DOHH2 (cell line): Measurements from ENCODE around the gene ABHD16B.

Experiments used
- H3F3A ChIP-seq: fragments of 200-600 bp; sonication (generic), shearing (Covaris generic); 2 replicates; pipeline ENCODE4 v1.6.0; 2016; ENCODE audit warnings: antibody characterized with exemption, mild to moderate bottlenecking; ENCODE audit not compliant: control insufficient read depth, insufficient read depth
- H3K27ac ChIP-seq: fragments of 200-600 bp; sonication (generic); 2 replicates; pipeline ENCODE4 v1.5.1; 2014; ENCODE audit warnings: low read depth, mild to moderate bottlenecking, low read length, moderate library complexity
- H3K27me3 ChIP-seq: fragments of 200-600 bp; sonication (generic); 2 replicates; pipeline ENCODE4 v1.6.1; 2014; ENCODE audit warnings: mild to moderate bottlenecking, low read length, mixed read lengths; ENCODE audit not compliant: control insufficient read depth
- H3K36me3 ChIP-seq: fragments of 200-600 bp; sonication (generic); 2 replicates; pipeline ENCODE4 v1.6.1; 2014; ENCODE audit warnings: mild to moderate bottlenecking, low read length, moderate library complexity, mixed read lengths; ENCODE audit not compliant: control insufficient read depth
- H3K4me1 ChIP-seq: fragments of 200-600 bp; sonication (generic); 2 replicates; pipeline ENCODE4 v1.6.1; 2014; ENCODE audit warnings: mild to moderate bottlenecking, low read length, mixed read lengths; ENCODE audit not compliant: control insufficient read depth
- H3K4me2 ChIP-seq: fragments of 200-600 bp; sonication (generic); 2 replicates; pipeline ENCODE4 v1.6.0; 2014; ENCODE audit warnings: mild to moderate bottlenecking, low read length, moderate library complexity
- H3K4me3 ChIP-seq: fragments of 200-600 bp; sonication (generic); 2 replicates; pipeline ENCODE4 v1.5.1; 2014; ENCODE audit warnings: mild to moderate bottlenecking, low read length, mixed read lengths
- H3K79me2 ChIP-seq: fragments of 200-600 bp; sonication (generic); 2 replicates; pipeline ENCODE4 v1.6.1; 2014; ENCODE audit warnings: mild to moderate bottlenecking, low read length, mixed read lengths; ENCODE audit not compliant: control insufficient read depth
- H3K9me2 ChIP-seq: fragments of 200-600 bp; sonication (generic); replicated peaks from 2 replicates; pipeline ENCODE4 v1.6.1; 2014; ENCODE audit warnings: mild to moderate bottlenecking, low read length, mixed read lengths; ENCODE audit not compliant: control insufficient read depth
- H3K9me3 ChIP-seq: fragments of 200-600 bp; sonication (generic); 2 replicates; pipeline ENCODE4 v1.6.1; 2014; ENCODE audit warnings: antibody characterized with exemption, low read length, mixed read lengths; ENCODE audit not compliant: control insufficient read depth, insufficient read depth
- H4K20me1 ChIP-seq: fragments of 200-600 bp; sonication (generic); 2 replicates; pipeline ENCODE4 v1.6.0; 2014; ENCODE audit warnings: low read depth, mild to moderate bottlenecking, antibody characterized with exemption, low read length, moderate library complexity; ENCODE audit not compliant: control insufficient read depth, insufficient read depth
- CTCF ChIP-seq: fragments of 200-600 bp; sonication (generic); IDR thresholded peaks from one replicate; pipeline ENCODE4 v1.5.1; 2014; ENCODE audit warnings: antibody characterized with exemption, mild to moderate bottlenecking, low read depth, low read length; ENCODE audit not compliant: poor library complexity, severe bottlenecking
- EZH2phosphoT487 ChIP-seq: fragments of 200-600 bp; sonication (generic); IDR thresholded peaks from 2 replicates; pipeline ENCODE4 v1.6.1; 2017; ENCODE audit warnings: borderline replicate concordance, mild to moderate bottlenecking, antibody characterized with exemption, low read length, moderate library complexity, mixed read lengths

ABHD16B gene

GRCh38 chr20:63894358-63895201 lies 33.3 kb downstream of the ABHD16B start, which contains the start of gene DNAJC5:
Gene DNAJC5 (plus strand): TSS chr20:63895126. CDS start chr20:63928346, 33,220 bp downstream.
- Histone ChIP-seq H3K27ac (peak within 1 kb of the TSS; percentile 56), H4K20me1 (peaks cover 24% of the 10 kb centered on the region), H3K36me3 (peaks cover 35% of the 10 kb centered on the region), H3K4me3 (peak within 1 kb of the TSS; percentile 79), H3K79me2 (peaks cover 42% of the 10 kb centered on the region), H3K4me1 (peaks cover 28% of the 10 kb centered on the region), H3K9me2 (no peaks in the 10 kb centered on the region), H3K27me3 (no peaks in the 10 kb centered on the region), H3F3A (peaks cover 14% of the 10 kb centered on the region), H3K4me2 (peak within 1 kb of the TSS; percentile 96), H3K9me3 (no peaks in the 10 kb centered on the region)
- no peak for TF ChIP-seq CTCF
- TF ChIP-seq EZH2phosphoT487: no peak

GRCh38 chr20:63895202-63895951 lies 34.1 kb downstream of the ABHD16B start:
- Histone ChIP-seq H3K4me3 (peak overlapping the region; percentile 79), H3K79me2 (peaks cover 50% of the 10 kb centered on the region), H3K9me2 (no peaks in the 10 kb centered on the region), H3F3A (peaks cover 14% of the 10 kb centered on the region), H4K20me1 (peaks cover 25% of the 10 kb centered on the region), H3K36me3 (peaks cover 27% of the 10 kb centered on the region), H3K27ac (peak overlapping the region; percentile 56), H3K4me2 (peak overlapping the region; percentile 96), H3K27me3 (no peaks in the 10 kb centered on the region), H3K4me1 (peaks cover 28% of the 10 kb centered on the region), H3K9me3 (no peaks in the 10 kb centered on the region)
- TF ChIP-seq CTCF (no peak), EZH2phosphoT487 (no peak)

- Histone ChIP-seq H4K20me1 (peaks cover 30% of the 10 kb centered on the region), H3F3A (peaks cover 14% of the 10 kb centered on the region), H3K36me3 (peaks cover 24% of the 10 kb centered on the region), H3K4me3 (peak overlapping the region; percentile 79), H3K9me3 (no peaks in the 10 kb centered on the region), H3K27me3 (no peaks in the 10 kb centered on the region), H3K79me2 (peaks cover 55% of the 10 kb centered on the region), H3K4me1 (peaks cover 28% of the 10 kb centered on the region), H3K27ac (peak overlapping the region; percentile 56), H3K4me2 (peak overlapping the region; percentile 96), H3K9me2 (no peaks in the 10 kb centered on the region)
- TF ChIP-seq CTCF (no peak), EZH2phosphoT487 (no peak)
Observed at GRCh38 chr20:63895952-63896263, 34.6 kb downstream of the ABHD16B start.
